ENCODE measurements around the gene MCTP1.

Gene MCTP1

GRCh38 chr5:94751460-94751859, 533.4 kb downstream of the MCTP1 start:
- TF ChIP-seq TAF1 (IDR thresholded peaks at IDR 0.05; ENCODE audit: low read depth) (no peak), ZBTB7A (IDR thresholded peaks at IDR 0.05; ENCODE audit: low read depth) (no peak), CREB1 (IDR thresholded peaks at IDR 0.05; ENCODE audit: low read depth) (no peak), EP300 (IDR thresholded peaks at IDR 0.05; ENCODE audit: borderline replicate concordance) (no peak), NFIC (IDR thresholded peaks at IDR 0.05) (no peak), EGR1 (IDR thresholded peaks at IDR 0.05) (no peak), REST (IDR thresholded peaks at IDR 0.05; ENCODE audit: low read depth) (no peak), TCF12 (IDR thresholded peaks at IDR 0.05; ENCODE audit: low read depth) (no peak), CEBPB (IDR thresholded peaks at IDR 0.05) (no peak), USF1 (IDR thresholded peaks at IDR 0.05) (no peak), YY1 (IDR thresholded peaks at IDR 0.05; ENCODE audit: low read depth) (no peak)
- TF ChIP-seq, protein P1, sequence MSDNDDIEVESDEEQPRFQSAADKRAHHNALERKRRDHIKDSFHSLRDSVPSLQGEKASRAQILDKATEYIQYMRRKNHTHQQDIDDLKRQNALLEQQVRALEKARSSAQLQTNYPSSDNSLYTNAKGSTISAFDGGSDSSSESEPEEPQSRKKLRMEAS (IDR thresholded peaks at IDR 0.05), result no peak

DNA sequence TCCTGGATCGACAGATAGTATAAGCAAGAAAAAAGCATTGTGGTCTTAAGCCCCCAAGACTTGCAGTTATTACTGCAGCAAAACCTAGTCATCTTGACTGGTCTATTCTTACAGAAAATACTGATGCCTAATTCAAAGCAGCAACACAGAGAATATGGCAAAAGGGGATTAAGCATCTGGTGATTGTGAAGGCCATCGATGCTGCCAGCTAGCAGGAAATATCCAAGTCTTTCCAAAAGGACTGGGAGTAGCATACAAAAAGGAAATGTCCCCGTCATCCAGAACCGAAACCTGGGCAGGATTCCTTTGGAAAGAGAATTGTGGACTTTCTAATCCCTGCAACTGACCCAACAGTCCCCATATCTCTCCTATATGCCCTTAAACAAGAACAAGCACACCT, 534.2 kb downstream of the MCTP1 start:
- TF ChIP-seq RAD21 (IDR thresholded peaks at IDR 0.05; ENCODE audit: low read depth), result no peak
- TF ChIP-seq TEAD4 (IDR thresholded peaks at IDR 0.05), result no peak
- TF ChIP-seq CREB1 (IDR thresholded peaks at IDR 0.05; ENCODE audit: low read depth), result no peak
- TF ChIP-seq, protein P1 (IDR thresholded peaks at IDR 0.05), result no peak

- TF ChIP-seq USF1 (IDR thresholded peaks at IDR 0.05) (no peak), TCF12 (IDR thresholded peaks at IDR 0.05; ENCODE audit: low read depth) (no peak), EGR1 (IDR thresholded peaks at IDR 0.05) (no peak), CREB1 (IDR thresholded peaks at IDR 0.05; ENCODE audit: low read depth) (no peak), CEBPB (IDR thresholded peaks at IDR 0.05) (no peak), RAD21 (IDR thresholded peaks at IDR 0.05; ENCODE audit: low read depth) (no peak), NFIC (IDR thresholded peaks at IDR 0.05) (no peak), YY1 (IDR thresholded peaks at IDR 0.05; ENCODE audit: low read depth) (no peak), FOXM1 (IDR thresholded peaks at IDR 0.05; ENCODE audit: borderline replicate concordance, low read depth) (no peak), REST (IDR thresholded peaks at IDR 0.05; ENCODE audit: low read depth) (no peak), TAF1 (IDR thresholded peaks at IDR 0.05; ENCODE audit: low read depth) (no peak), TEAD4 (IDR thresholded peaks at IDR 0.05) (no peak), ZBTB7A (IDR thresholded peaks at IDR 0.05; ENCODE audit: low read depth) (no peak), EP300 (IDR thresholded peaks at IDR 0.05; ENCODE audit: borderline replicate concordance) (no peak)
- TF ChIP-seq, protein P1 (IDR thresholded peaks at IDR 0.05), result no peak
Observed at GRCh38 chr5:94749042-94749441, 535.9 kb downstream of the MCTP1 start.

DNA sequence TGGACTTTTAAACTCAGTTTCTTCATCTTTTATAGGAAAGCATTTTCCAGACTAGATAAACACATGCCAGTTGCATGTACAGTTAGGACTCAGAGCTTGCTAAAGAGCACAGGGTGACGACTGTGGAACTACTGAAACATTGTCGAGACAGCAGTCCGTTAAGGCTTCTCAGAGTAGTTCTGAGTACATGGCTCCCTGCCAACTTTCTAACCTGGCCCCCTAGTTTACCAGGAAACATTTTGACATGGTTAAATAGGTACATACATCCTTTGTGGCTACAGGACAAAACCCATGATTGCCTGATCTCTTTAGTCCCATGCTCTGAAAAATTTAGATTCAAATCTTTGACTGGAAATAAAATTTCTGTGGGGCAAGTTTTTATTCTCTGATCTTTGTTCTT, 536.7 kb downstream of the MCTP1 start:
- TF ChIP-seq EGR1 (IDR thresholded peaks at IDR 0.05) (no peak), NFIC (IDR thresholded peaks at IDR 0.05) (0 out of 2 replicates have a peak, but pooled peaks have one; percentile 29)

DNA sequence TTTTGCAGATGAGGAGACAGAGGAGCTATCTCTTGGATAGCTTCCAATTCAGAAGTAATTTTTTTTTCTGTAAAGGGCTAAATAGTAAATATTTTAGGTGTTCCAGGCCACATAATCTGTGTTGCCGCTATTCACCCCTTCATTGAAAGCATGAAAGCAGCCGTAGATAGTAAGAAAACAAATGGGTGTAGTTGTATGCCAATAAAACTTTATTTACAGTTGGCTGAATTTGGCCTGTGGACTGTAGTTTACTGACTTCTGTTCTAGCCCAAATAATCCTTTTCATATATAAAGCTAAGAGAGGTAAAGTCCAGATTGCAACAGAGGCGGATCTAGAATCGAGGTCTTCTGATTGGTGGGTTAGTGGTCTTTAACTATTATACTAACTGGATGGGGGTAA, 537.5 kb downstream of the MCTP1 start:
- TF ChIP-seq RAD21 (IDR thresholded peaks at IDR 0.05; ENCODE audit: low read depth) (no peak), FOXM1 (IDR thresholded peaks at IDR 0.05; ENCODE audit: borderline replicate concordance, low read depth) (no peak), TCF12 (IDR thresholded peaks at IDR 0.05; ENCODE audit: low read depth) (no peak), YY1 (IDR thresholded peaks at IDR 0.05; ENCODE audit: low read depth) (no peak), TEAD4 (IDR thresholded peaks at IDR 0.05) (no peak), CEBPB (IDR thresholded peaks at IDR 0.05) (no peak), CREB1 (IDR thresholded peaks at IDR 0.05; ENCODE audit: low read depth) (no peak), EGR1 (IDR thresholded peaks at IDR 0.05) (no peak), REST (IDR thresholded peaks at IDR 0.05; ENCODE audit: low read depth) (no peak), NFIC (IDR thresholded peaks at IDR 0.05) (no peak), TAF1 (IDR thresholded peaks at IDR 0.05; ENCODE audit: low read depth) (no peak), USF1 (IDR thresholded peaks at IDR 0.05) (no peak), ZBTB7A (IDR thresholded peaks at IDR 0.05; ENCODE audit: low read depth) (no peak), EP300 (IDR thresholded peaks at IDR 0.05; ENCODE audit: borderline replicate concordance) (no peak)
- TF ChIP-seq, protein P1 (IDR thresholded peaks at IDR 0.05), result no peak
